ENCODE data around the gene CYP51A1.

DNA sequence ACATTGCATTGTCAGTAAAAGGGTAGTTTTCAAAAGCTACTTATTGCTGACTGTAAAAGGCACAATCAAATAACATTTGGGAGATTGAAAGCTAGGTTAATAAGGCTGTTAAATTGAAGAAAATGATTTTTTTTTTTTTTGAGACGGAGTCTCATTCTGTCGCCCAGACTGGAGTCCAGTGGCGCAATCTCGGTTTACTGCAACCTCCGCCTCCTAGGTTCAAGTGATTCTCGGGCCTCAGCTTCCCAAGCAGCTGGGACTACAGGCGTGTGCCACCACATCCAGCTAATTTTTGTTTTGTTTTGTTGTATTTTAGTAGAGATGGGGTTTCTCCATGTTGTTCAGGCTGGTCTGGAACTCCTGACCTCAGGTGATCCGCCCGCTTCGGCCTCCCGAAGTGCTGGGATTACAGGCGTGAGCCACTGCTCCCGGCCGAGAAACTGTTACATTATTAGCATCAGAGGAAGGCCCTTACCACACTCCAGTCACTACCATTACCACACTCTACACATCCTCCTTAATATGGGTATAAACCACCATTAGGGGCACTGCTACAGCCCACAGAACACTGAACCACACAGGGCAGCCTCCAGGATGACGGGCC is 1.0 kb downstream of the CYP51A1 start:
- TF ChIP-seq, protein P1, sequence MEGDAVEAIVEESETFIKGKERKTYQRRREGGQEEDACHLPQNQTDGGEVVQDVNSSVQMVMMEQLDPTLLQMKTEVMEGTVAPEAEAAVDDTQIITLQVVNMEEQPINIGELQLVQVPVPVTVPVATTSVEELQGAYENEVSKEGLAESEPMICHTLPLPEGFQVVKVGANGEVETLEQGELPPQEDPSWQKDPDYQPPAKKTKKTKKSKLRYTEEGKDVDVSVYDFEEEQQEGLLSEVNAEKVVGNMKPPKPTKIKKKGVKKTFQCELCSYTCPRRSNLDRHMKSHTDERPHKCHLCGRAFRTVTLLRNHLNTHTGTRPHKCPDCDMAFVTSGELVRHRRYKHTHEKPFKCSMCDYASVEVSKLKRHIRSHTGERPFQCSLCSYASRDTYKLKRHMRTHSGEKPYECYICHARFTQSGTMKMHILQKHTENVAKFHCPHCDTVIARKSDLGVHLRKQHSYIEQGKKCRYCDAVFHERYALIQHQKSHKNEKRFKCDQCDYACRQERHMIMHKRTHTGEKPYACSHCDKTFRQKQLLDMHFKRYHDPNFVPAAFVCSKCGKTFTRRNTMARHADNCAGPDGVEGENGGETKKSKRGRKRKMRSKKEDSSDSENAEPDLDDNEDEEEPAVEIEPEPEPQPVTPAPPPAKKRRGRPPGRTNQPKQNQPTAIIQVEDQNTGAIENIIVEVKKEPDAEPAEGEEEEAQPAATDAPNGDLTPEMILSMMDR (IDR thresholded peaks at IDR 0.05; ENCODE audit: low read depth, low read length) = no peak
- no peak for TF ChIP-seq EZH2phosphoT487 (IDR thresholded peaks at IDR 0.05; ENCODE audit: low read depth)

Data from OCI-LY3 (cell line).